Muscle layer of duodenum (tissue), 2 donors: ENCODE measurements around the gene SNTG2.
"Not testable (repeated sequence)": the region's sequence is repeated elsewhere in the genome, so short reads cannot be mapped to it uniquely, and the experiment has no call there.

ENCODE experiments used
- H3K27ac ChIP-seq: one replicate; pipeline ENCODE4 v1.7.0; 2013; ENCODE audit warnings: mild to moderate bottlenecking, low read length
- H3K27me3 ChIP-seq: one replicate; pipeline ENCODE4 v1.7.0; 2013; ENCODE audit warnings: low read depth, mild to moderate bottlenecking, control low read depth, low read length
- H3K36me3 ChIP-seq, 2 donors: one replicate each; pipeline ENCODE4 v1.7.0; 2013; ENCODE audit warnings: low read length in 2 of 2, control low read depth in 1 of 2, mild to moderate bottlenecking in 1 of 2; ENCODE audit not compliant: insufficient read depth in 2 of 2, control insufficient read depth in 1 of 2
- H3K4me1 ChIP-seq, 2 donors: one replicate each; pipeline ENCODE4 v1.7.0; 2013; ENCODE audit warnings: low read length in 2 of 2, mild to moderate bottlenecking in 2 of 2, control low read depth in 1 of 2, moderate library complexity in 1 of 2; ENCODE audit not compliant: insufficient read depth in 2 of 2, control insufficient read depth in 1 of 2
- H3K4me3 ChIP-seq, 2 donors: one replicate each; pipeline ENCODE4 v1.7.0; 2013; ENCODE audit warnings: low read length in 2 of 2, low read depth in 1 of 2, mild to moderate bottlenecking in 1 of 2
- H3K9me3 ChIP-seq, 2 donors: one replicate each; pipeline ENCODE4 v1.7.0; 2013; ENCODE audit warnings: low read length in 2 of 2, control low read depth in 1 of 2, mild to moderate bottlenecking in 1 of 2; ENCODE audit not compliant: control insufficient read depth in 1 of 2
- donor health status: healthy.

SNTG2 gene

GRCh38 chr2:950080-950966 is at the start of gene SNTG2:
Gene SNTG2, plus strand, starts transcription at chr2:950849. Its CDS starts 148 bp downstream, at chr2:950997.
- Histone ChIP-seq H3K9me3 (no peaks in the 10 kb centered on the region), H3K4me3 (peak within 1 kb of the TSS; percentile 34 to 62), H3K27me3 (peaks cover 22% of the 10 kb centered on the region), H3K36me3 (no peaks in the 10 kb centered on the region), H3K4me1 (peaks cover 0 to 13% of the 10 kb centered on the region in 2 donors), H3K27ac (no peak within 1 kb of the TSS)

- Histone ChIP-seq H3K27me3 (no peaks in the 10 kb centered on the region), H3K36me3 (no peaks in the 10 kb centered on the region), H3K4me1 (no peaks in the 10 kb centered on the region), H3K9me3 (no peaks in the 10 kb centered on the region), H3K4me3 (no peak overlapping the region), H3K27ac (no peak overlapping the region)
Observed at GRCh38 chr2:902584-902983, 48.1 kb upstream of the SNTG2 start.

GRCh38 chr2:903223-903900 is 47.3 kb upstream of the SNTG2 start:
- H3K4me1 ChIP-seq = no peaks in the 10 kb centered on the region
- no peaks in the 10 kb centered on the region for H3K9me3 ChIP-seq

GRCh38 chr2:904246-905024 is 46.2 kb upstream of the SNTG2 start:
- H3K36me3 ChIP-seq = no peaks in the 10 kb centered on the region
- no peak overlapping the region for H3K27ac ChIP-seq
- H3K4me1 ChIP-seq = no peaks in the 10 kb centered on the region
- H3K4me3 ChIP-seq = no peak overlapping the region
- no peaks in the 10 kb centered on the region for H3K27me3 ChIP-seq
- H3K9me3 ChIP-seq = no peaks in the 10 kb centered on the region

More at GRCh38 chr2:903223-903900, 47.3 kb upstream of the SNTG2 start:
- Histone ChIP-seq H3K27ac (no peak overlapping the region), H3K27me3 (no peaks in the 10 kb centered on the region), H3K36me3 (no peaks in the 10 kb centered on the region), H3K4me3 (no peak overlapping the region)

- Histone ChIP-seq H3K4me3 (no peak overlapping the region), H3K9me3 (no peaks in the 10 kb centered on the region), H3K4me1 (no peaks in the 10 kb centered on the region), H3K27me3 (no peaks in the 10 kb centered on the region), H3K27ac (no peak overlapping the region), H3K36me3 (no peaks in the 10 kb centered on the region)
Observed at GRCh38 chr2:905091-905832, 45.4 kb upstream of the SNTG2 start.

- H3K4me1 ChIP-seq = no peaks in the 10 kb centered on the region
- H3K27ac ChIP-seq = no peak overlapping the region
Observed at GRCh38 chr2:905833-906140, 44.9 kb upstream of the SNTG2 start.

GRCh38 chr2:907706-908105 is 42.9 kb upstream of the SNTG2 start:
- H3K27me3 ChIP-seq = no peaks in the 10 kb centered on the region
- H3K36me3 ChIP-seq = no peaks in the 10 kb centered on the region
- H3K9me3 ChIP-seq = no peaks in the 10 kb centered on the region
- H3K27ac ChIP-seq = no peak overlapping the region
- no peak overlapping the region for H3K4me3 ChIP-seq
- no peaks in the 10 kb centered on the region for H3K4me1 ChIP-seq

More at GRCh38 chr2:905833-906140, 44.9 kb upstream of the SNTG2 start:
- no peak overlapping the region for H3K4me3 ChIP-seq
- no peaks in the 10 kb centered on the region for H3K36me3 ChIP-seq
- H3K9me3 ChIP-seq = no peaks in the 10 kb centered on the region
- no peaks in the 10 kb centered on the region for H3K27me3 ChIP-seq

- Histone ChIP-seq H3K4me1 (no peaks in the 10 kb centered on the region), H3K27me3 (no peaks in the 10 kb centered on the region), H3K36me3 (no peaks in the 10 kb centered on the region), H3K9me3 (no peaks in the 10 kb centered on the region), H3K27ac (no peak overlapping the region), H3K4me3 (no peak overlapping the region)
Observed at GRCh38 chr2:908568-908967, 42.1 kb upstream of the SNTG2 start.

- not testable (repeated sequence) for H3K27ac ChIP-seq, H3K36me3 ChIP-seq, H3K27me3 ChIP-seq, H3K4me3 ChIP-seq, H3K9me3 ChIP-seq, H3K4me1 ChIP-seq
Observed at GRCh38 chr2:909764-910379, 40.8 kb upstream of the SNTG2 start.

GRCh38 chr2:910698-911097 is 40.0 kb upstream of the SNTG2 start:
- no peaks in the 10 kb centered on the region for H3K27me3 ChIP-seq
- H3K36me3 ChIP-seq = no peaks in the 10 kb centered on the region
- H3K9me3 ChIP-seq = no peaks in the 10 kb centered on the region
- H3K4me3 ChIP-seq = no peak overlapping the region
- no peaks in the 10 kb centered on the region for H3K4me1 ChIP-seq
- no peak overlapping the region for H3K27ac ChIP-seq
